Omental fat pad (tissue), 4 donors: ENCODE data around the gene IL6R. TPM values are rescaled to one million over a fixed set of nuclear protein-coding genes. Genes with fewer than 3 reads are reported as not detected.
"Not testable (repeated sequence)": the region's sequence is repeated elsewhere in the genome, so short reads cannot be mapped to it uniquely, and the experiment has no call there.

Source experiments
- ATAC-seq: fragments of 150-250 bp; one replicate; pipeline ENCODE4 v1.9.1; 2016; ENCODE audit warnings: mild to moderate bottlenecking, moderate library complexity; ENCODE audit not compliant: low FRiP score
- DNase-seq: peaks from one replicate; pipeline ENCODE4 v3.0.0-alpha.2; 2019; ENCODE audit warnings: low spot score
- total RNA-seq, 4 donors: library from RNA; depleted of rRNA; stranded (reverse); fragments of >200 nt; gene quantifications; one replicate each; pipeline ENCODE4 v1.1.0, GENCODE V29; 2016
- TF ChIP-seq, protein P1 (sequence below), 3 donors: fragments of 450-650 bp; IDR thresholded peaks; one replicate each; pipeline ENCODE4 v1.5.1; 2016 to 2017; ENCODE audit warnings: antibody characterized with exemption in 3 of 3, mild to moderate bottlenecking in 3 of 3, moderate library complexity in 2 of 3

Gene IL6R
- total RNA-seq, 4 donors from 2014 or later, result 41.1 to 98.1 (median 62.5) TPM

DNA sequence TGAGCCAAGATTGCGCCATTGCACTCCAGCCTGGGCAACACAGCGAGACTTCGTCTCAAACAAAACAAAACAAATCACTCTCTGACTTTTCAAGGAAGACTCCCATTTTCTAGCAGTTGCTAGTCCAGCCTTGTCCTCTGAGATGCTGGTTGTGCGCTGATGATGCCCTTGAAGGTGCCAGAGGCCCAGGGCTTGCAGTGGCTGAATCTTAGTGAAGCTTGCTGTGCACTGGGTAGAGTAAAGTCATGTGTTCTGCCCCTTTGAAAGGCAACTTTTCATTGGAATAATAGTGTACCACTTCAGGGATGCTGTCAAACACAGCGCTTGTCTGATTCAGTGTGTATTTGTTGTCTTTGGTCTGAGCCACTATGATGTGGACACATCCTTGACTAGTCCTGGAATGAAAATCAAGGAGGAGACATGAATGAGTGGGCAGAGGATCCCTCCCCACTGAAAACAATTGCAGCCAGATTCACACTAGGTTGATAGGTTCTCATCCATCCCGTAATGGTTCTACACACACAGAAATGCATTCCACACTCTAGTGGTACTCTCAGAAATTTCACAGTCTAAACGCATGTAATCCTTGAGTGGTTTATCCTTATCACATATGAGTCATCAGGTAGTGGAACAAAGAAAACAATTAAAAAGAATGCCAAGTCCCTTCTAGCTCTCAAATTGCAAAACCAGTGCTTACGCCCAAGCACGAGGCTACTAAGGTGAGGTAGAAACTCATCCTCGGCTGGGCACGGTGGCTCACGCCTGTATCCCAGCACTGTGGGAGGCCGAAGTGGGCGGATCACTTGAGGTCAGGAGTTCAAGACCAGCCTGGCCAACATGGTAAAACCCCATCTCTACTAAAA is 79.0 kb downstream of the IL6R start:
- DNase-seq (peak; percentile 22), ATAC-seq (peak; percentile 85)
- TF ChIP-seq, protein P1, sequence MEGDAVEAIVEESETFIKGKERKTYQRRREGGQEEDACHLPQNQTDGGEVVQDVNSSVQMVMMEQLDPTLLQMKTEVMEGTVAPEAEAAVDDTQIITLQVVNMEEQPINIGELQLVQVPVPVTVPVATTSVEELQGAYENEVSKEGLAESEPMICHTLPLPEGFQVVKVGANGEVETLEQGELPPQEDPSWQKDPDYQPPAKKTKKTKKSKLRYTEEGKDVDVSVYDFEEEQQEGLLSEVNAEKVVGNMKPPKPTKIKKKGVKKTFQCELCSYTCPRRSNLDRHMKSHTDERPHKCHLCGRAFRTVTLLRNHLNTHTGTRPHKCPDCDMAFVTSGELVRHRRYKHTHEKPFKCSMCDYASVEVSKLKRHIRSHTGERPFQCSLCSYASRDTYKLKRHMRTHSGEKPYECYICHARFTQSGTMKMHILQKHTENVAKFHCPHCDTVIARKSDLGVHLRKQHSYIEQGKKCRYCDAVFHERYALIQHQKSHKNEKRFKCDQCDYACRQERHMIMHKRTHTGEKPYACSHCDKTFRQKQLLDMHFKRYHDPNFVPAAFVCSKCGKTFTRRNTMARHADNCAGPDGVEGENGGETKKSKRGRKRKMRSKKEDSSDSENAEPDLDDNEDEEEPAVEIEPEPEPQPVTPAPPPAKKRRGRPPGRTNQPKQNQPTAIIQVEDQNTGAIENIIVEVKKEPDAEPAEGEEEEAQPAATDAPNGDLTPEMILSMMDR (IDR thresholded peaks at IDR 0.05), result no peak

DNA sequence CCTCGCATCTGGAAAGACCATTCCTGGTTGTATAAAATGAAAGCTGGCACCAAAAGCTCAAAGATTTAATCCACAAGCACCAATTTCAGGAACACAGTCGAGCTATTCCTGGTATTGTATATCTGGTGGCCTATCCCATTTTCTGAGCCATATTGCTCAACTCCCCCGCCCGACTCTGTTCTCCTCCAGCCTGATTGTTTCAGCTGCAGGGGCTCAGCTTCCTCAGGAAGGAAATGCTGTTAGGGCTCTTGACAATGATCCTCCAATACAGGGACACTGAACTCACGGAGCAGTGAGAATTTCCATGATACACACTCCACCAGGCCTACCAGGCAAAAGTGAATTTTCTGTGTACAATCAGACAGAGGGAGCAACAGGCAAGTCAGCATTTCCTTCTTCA is 80.0 kb downstream of the IL6R start:
- ATAC-seq (peak; percentile 30), DNase-seq (no peak)
- TF ChIP-seq, protein P1 (IDR thresholded peaks at IDR 0.05), result no peak

DNA sequence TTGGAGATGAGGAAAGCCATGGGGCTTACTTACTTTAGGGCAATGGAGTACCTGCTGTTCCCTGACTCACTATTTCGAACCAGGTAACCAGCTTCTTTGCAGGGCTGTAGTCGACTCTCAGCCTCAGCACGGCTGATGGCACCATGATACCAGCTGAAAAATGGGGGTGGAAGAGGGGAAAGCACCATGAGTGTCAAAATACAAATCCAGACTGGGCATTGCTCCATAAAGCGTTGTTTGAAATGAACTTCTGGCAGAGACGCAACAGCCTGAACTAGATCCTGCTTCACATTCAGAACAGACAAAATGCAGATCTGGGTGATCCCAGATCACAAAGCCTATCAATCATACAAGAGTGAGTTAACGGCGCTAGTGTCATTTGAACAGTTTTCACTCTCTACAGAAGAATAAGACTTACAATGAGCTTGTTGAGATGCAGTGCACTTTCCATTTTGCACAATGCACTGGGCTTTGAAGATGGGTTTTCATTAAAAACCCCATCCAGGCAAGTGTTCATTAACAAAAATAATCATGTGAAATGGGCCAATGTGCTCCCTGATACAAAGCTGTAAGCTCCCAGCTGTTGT is 80.9 kb downstream of the IL6R start:
- TF ChIP-seq, protein P1 (IDR thresholded peaks at IDR 0.05), result no peak
- DNase-seq, result no peak
- ATAC-seq, result no peak

DNA sequence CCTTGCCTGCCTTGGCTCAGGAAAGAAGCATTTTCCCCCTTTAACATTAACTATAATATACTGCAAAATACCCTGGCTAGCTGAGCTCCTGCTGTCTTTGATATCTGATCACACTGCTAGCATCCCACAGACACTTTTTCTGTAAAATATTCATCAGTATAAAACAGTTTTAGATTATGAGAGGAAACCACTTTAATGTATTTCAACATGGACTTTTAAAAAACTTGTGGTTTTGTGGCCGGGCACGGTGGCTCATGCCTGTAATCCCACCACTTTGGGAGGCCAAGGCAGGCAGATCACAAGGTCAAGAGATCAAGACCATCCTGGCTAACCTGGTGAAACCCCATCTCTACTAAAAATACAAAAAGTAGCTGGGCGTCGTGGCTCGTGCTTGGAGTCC is 81.6 kb downstream of the IL6R start:
- ATAC-seq, DNase-seq: not testable (repeated sequence)

DNA sequence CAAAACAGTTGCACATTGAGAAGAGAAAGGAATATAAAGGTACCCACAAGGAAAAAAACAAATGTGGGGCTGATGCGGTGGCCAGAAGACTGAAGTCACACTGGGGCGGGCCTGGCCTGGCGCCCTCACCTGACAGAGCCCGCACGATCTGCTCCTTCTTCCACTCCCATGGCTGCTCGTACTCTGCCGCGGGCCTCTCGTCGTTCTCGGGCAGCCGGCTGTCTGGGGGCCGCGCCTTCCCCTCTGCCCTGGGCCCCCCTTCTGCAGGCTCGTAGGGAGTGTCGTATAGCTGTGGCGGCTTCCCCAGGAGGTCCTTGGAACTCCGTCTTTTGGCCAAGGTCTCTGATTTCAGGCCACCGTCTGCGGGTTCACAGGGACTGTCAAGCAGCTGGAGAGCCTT is 83.8 kb downstream of the IL6R start:
- no peak for DNase-seq
- TF ChIP-seq, protein P1 (IDR thresholded peaks at IDR 0.05), result no peak

DNA sequence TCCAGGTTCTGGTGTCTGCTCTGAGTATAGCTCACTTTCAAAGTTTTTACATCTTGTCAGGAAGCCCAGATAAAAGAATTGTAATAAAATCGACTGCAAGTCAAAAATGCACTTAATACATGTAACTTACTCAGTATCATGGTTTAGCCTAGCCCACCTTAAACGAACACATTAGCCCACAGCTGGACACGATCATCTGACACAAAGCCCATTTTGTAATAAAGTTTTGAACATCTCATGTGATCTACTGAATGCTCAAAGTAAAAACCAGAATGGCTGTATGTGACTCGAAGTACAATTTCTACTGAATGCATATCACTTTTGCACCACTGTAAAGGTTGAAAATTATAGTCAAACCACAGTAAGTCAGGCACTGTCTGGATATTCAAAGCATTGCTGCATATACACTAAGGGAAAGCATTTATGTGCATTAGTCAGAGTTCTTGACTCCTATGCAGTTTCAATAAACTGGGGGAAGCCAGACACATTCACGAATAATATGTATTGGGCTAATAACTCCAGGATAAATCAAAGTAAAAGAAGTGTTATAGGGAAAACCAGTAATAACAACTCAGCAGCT is 84.6 kb downstream of the IL6R start:
- DNase-seq (no peak), ATAC-seq (no peak)
- TF ChIP-seq, protein P1 (IDR thresholded peaks at IDR 0.05), result no peak

More for the DNA sequence above, 83.8 kb downstream of the IL6R start:
- ATAC-seq, result no peak

DNA sequence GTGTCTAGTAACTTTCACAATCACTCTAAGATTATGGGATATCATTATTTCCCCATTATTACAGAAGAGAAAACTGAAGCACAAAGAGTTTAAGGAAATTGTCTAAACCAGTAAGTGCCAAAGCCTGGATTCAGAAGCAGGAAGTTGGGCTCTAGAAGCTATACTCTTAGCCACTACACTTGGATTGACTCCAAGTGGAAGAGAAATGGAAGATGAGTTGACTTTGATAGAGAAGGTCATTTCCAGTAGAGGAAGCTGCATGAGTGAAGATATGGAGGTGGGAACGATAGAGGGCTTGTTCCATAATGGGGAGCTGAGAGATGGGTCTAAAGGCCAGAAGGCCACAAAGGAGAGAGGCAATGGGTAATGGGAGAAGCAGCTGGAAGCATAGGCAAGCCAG is 85.2 kb downstream of the IL6R start:
- ATAC-seq (no peak), DNase-seq (no peak)
- TF ChIP-seq, protein P1 (IDR thresholded peaks at IDR 0.05), result no peak
